Measurements from ENCODE around the gene CDC42EP1.

Gene CDC42EP1

DNA sequence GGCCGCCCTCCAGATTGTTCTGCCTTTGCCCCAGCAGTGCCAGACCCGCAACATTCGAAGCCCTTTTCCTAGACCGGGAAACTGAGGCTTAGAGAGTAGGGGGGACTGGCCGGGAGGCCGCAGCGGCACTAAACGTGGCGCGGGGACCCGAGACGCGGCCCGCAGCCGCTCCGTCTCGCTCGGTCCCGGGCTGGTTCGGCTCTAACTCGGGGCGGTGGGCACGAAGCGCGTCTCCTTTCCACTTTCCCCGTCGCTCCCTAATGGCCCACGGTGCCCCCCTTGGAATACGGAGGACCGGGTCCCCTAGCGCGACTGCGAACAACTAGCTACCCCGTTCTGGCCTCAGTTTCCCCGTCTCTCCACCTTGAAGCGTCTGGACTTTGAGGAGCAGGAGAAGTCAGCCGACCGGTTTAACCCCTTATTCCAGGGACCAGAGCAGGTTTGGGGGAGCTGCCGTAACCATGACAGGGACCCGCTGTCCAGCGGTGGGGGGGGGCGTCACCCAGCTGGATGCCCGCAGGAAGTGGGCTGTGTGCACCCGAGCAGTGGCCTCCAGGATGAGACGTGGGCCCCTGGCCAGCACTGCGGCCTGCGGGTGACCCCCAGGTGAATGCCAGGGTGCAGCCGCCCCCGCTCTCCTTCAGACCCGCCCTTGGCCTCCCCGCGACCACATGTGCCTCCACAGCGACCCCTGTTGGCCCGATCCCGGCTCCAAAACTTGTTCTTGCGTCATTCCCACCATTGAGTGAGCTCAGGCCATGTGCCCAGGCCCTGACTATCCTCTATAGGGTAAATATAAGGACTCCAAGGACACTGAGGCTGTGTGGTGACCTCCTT, 1.1 kb downstream of the CDC42EP1 start:
- peak; percentile 73 to 77 for DNase-seq

DNA sequence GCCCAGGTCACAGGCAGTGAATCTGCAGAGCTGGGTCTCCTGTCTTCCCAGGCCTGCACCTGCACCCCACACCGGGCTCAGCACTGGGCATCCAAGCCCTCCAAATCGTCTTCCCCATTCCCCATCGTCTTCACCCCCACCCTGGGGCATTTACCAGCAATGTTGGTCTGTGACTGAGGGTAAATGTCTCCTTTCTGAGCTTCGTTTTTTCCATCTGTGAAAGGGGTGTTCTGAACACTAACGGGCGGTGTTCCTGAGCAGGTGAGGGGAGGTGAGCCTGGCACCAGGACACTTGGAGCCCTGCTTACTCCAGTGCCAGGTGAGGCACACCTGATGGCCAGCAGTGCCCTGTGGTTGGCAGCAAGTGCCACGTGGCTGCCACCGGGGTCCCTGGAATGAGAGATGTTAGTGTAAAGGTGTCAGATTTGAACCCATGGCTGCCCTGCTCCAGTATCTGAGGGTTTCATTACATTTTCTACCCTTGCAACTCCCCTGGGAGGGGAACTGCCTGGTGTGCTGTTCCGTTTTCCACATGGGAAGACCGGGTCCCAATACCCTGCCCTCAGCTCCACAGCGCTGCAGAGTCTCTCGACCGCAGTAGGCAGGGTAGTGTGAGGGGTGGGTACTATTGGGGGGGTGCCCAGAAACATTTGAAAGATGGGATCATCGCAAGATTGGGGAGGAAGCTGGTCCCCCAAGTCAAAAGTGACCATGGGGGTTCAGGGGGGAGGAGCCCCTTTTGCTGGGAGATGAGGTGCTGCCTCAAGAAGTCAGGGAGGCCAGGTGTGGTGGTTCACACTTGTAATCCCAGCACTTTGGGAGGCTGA, 2.0 kb downstream of the CDC42EP1 start:
- DNase-seq = no peak

DNA sequence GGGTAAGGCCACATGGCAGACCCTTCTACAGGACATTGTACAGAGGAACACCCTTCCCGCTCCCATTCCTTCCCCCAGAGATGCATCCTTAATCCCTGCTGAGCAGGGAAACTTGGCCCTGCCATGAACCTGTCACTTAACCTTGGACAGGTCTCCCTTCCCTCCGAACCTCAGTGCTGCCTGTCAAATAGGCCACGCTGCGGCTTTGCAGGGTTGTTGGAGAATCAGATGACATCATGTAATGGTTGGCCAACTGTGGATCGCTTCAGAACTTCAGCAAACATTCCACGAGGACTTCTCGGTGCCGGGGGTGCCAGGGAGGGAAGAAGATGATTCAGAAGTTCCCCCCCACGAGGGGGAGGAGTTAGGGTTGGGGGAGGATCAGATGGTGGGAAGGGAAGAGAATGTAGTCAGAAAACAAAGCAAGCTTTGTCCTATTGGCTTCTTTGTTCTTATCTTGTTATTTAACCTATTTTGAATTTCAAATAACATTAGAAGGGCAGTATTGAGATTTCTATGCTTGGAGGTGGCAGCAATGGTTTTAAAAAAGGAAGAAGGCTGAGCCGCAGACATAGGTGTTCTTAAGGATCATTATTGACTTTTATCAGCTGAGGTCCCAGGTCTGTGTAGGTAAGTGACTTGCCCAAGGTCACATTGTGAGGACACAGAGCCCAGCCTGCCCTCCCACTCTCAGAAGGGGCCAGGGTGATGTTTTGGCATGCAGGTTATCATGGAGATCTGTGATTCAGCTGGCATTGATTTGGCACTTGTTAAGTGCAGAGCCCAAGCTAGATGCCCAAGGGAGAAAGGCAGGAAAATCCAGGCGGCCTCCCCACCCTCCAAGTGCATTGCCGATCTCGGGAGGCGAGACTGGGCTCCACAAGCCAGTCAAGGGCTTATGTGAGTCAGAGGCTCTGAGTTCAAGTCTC, 3.1 kb downstream of the CDC42EP1 start:
- DNase-seq = no peak

DNA sequence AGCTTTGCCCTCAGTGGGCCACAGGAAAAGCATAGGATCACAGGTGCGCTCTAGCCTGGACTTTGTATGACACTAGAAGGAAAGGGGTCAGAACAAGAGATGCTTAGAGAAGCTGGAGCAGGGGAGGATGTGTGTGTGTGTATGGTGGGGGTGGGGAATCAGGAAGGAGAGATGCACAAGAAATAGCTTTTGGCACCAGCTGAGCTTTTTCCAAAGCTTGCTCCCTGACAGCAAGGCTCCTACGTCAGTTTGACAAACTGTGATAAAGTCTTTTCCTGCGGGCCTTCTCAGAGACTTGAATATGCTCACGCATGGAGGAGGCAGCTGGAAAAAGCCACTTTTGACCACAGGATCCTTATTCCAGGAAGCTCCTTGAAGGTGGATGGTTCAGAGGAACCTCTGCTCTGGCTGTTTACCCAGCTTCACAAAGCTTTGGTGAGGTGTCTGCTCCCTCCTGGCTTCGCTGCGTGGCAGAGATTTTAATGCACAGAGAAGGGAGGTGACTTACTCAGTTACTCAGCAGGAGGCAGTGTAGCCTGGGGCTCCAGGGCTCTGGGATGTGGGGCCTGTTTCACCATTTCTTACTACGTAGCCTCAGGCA, 3.9 kb downstream of the CDC42EP1 start:
- DNase-seq = no peak

DNA sequence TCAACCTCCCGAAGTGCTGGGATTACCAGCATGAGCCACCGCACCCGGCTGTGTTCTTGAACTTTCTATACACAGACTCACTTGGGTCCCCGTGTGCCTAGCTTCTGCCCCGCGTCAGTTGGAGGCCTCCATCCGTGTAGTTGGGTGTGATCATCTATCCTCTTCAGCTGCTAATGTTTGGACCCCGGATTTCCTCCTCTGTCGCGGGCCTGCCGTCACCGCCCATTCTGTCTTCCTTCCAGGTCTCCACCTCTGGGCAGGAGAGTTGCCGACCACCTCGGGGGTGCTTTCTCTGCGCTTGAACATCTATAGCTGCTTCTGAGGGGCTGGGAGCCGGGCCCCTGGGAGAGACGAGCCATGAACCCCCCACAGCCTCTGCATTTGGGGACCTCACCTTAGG, 5.5 kb downstream of the CDC42EP1 start:
- DNase-seq = no peak

DNA sequence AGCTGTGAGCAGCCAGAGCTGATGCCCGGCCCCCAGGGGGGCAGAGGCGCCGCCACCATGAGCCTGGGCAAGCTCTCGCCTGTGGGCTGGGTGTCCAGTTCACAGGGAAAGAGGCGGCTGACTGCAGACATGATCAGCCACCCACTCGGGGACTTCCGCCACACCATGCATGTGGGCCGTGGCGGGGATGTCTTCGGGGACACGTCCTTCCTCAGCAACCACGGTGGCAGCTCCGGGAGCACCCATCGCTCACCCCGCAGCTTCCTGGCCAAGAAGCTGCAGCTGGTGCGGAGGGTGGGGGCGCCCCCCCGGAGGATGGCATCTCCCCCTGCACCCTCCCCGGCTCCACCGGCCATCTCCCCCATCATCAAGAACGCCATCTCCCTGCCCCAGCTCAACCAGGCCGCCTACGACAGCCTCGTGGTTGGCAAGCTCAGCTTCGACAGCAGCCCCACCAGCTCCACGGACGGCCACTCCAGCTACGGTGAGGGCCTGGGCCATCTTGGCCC, 6.1 kb downstream of the CDC42EP1 start:
- DNase-seq = peak; percentile 52 to 58

DNA sequence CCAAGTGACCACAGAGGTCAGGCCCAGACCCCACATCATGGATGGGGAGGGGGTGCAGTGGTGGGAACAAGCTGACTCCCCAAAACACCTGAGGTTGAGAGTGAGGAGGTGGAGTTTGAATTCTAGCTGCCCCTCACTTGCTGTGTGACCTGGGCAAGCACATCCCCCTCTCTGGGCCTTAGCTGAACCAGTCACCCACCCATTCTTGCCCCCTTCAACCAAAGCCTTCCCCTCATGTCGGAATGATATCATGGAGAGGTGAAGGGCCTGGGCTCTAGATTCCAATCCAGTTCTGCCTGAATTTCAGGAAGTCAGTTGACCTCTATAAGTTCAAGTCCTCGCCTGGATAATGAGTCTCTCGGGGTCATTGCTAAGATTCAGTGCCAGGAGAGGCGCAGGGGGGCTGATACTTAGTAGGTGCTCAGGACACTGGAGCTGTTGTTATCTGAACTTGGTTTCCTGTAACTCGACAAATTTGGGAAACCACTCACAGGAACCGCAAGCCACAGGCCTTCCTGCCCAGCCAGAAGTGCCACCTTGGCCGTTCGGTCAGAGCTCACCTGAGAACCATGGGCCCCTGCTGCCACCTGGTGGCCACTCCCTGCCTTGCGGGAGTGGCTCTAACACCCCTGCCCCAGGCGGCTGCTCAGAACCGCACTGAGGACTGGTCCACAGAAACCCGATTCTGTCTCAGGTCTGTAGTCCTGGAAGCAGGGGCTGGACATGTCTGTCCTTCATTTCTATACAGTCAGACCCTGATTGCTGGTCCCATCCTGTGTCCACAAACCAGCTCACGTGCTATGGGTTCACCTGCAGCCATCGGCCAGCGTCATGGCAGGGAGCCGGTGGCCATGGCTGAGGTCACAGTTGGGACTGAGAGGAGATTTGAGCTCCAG, 6.9 kb downstream of the CDC42EP1 start:
- peak; percentile 91 to 94 for DNase-seq

DNA sequence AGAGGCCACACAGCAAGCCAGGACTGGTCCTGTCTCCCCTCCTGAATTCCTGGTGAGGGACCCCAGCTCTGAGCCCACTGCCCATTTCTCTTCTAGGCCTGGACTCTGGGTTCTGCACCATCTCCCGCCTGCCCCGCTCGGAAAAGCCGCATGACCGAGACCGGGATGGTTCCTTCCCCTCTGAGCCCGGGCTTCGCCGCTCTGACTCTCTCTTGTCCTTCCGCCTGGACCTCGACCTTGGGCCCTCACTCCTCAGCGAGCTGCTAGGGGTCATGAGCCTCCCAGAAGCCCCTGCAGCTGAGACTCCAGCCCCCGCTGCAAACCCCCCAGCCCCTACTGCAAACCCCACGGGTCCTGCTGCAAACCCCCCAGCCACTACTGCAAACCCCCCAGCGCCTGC, 7.7 kb downstream of the CDC42EP1 start:
- DNase-seq = no peak

DNA sequence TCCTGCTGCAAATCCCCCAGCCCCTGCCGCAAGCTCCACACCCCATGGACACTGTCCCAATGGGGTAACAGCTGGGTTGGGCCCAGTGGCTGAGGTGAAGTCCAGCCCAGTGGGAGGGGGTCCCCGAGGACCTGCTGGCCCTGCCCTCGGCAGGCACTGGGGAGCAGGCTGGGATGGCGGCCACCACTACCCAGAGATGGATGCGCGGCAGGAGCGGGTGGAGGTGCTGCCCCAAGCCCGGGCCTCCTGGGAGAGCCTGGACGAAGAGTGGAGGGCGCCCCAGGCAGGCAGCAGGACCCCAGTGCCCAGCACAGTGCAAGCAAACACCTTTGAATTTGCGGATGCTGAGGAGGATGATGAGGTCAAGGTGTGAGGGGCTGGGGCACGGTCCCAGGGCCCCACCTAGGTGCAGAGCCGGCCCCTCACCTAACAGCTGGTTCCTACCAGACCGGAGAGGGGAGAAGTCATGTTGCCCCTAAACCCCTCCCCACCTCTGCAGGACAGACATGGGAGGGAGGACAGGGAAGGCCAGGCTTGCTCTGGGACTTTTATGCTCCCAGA, 8.2 kb downstream of the CDC42EP1 start:
- DNase-seq = no peak

DNA sequence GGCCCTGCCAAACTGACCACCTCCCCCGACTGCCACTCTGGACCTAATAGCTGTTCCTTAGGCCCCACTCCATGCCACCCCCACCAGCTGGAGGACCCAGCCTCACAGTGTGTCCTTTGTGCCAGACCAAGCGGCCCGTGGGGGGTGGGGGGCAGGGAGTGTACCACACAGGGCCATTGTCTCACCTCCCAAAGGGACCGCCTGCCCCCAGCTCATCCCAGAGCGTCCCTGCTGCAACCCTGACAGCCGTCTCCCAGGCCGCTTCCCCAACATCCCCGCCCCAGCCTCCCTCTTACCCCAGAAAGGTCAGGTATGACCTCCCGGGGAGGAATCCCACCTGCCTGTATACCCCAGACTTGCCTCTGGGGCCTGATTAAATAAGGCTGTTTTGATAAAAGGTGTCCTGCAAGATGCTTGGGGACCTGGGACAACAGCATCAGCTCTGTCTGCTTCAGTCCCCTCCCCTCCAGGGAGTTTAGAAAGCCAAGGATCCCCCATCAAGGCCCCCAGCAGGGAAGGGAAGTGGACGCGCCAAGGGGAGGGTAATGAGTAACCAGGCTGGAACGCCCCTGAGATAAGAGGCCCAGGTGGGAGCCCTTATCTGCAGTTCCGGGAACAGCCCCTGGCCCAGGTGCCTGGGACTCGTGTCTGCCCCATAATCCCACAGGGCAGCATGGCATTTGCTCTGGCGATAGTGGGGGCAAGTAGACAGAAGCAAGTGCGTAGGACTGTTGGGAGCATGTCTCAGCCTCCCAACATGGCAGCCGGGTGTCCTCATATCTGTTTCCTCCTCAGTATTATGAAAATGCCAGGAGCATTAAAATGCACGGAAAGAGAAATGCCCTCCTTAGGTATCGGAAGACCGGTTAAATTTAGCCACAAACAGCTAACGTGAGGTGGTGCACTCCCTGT, 9.0 kb downstream of the CDC42EP1 start:
- DNase-seq = no peak

DNA sequence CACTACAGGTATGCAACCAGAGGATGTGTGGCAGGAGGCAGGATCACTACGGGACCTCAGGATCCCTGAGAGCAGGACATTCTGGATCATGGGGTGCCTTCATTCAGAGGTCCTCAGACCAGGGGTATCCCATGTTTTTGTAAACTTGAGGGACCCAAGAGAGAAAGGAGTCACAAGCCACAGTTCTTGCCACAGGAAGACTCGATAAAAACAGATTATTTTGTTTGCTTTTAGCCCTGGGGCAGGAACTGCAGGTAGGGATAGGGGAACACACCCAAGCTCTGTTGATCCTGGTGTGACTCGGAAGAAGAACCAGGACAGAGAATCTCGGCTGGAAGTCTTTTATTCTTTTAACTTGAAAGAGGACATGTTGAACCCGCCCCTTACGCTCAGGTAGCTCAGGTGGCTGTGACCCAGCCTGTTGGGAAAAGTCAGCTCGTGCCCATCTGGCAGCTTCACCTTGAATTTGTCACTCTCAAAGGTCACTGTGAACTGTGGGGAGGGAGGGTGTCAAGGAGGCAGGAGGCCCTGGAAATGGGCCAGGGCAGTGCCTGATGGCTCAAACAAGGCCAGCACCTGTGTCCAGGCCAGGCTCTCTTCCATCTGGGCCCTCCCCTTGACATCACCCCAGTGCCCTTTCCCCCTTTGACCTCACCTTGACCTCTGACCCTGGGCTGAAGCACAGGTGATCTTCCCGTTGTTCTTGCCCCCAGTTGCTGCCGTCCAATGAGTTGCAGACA, 9.8 kb downstream of the CDC42EP1 start:
- no peak for DNase-seq

DNA sequence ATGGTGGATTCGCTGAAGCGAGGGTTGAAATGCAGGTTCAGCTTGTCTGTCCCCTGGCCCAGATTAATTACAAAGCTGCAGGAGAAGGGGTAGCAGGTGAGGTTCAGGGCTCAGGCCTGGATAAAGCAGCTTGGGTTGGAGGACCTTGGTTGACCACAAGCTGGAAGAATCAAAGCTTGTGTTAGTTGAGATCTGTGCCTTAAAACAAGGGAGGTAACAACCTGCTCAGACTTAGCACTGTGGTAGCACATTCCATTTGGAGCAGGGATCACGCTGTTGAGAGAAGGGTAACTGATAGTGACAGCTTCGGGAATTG, 10.3 kb downstream of the CDC42EP1 start:
- no peak for DNase-seq

DNA sequence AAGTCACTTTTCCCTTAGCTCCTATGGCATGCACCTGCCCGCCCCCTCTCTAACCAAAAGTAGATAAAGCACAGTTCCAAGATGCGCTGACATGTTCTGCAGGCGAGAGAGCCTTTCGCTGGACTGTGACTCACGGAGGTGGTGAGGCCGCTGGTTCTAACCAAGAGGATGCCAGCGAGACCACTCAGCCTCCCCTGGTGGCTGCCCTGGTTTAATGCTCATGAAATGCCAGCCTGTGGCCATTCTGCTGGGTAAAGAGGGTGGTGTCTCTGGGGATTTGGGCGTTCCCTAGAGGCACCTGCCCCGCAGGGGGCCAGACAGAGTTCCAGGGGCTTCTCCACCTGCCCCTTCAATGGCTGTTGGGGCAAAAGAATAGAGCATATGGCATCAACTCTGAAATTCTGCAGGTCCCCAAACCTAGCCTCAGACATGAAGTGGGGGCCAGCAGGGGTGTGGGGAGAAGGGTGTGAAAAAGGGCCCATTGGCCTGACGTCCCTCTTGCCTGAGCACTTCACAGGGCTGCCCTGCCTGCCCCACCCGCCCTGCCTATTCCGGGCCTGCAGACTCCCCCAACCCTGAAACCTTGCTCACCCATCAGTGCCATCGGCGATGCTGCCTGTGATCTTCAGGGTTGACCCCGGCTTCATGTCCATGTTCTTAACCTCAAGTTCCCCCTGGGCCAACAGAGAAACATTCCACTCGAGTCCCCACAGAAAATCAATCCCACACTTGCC, 11.1 kb downstream of the CDC42EP1 start:
- DNase-seq = no peak

DNA sequence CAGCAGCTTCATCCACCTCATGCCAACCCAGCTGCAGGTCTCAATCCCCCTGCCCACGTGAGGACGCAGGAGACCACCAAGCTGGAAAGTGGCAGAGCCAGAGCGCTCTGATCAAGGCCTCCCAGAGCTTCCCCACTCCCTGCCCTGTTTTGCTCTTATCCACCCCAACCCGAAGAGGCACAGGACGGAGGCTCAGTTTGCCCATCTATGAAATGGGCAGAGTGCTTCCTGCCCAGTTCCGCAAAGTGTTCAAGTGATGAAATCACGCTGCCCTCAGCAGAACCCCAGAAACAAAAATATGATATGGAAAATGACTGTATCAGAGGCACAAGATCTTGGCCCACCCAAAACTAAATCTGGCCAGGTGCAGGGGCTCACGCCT, 11.7 kb downstream of the CDC42EP1 start:
- DNase-seq = no peak

DNA sequence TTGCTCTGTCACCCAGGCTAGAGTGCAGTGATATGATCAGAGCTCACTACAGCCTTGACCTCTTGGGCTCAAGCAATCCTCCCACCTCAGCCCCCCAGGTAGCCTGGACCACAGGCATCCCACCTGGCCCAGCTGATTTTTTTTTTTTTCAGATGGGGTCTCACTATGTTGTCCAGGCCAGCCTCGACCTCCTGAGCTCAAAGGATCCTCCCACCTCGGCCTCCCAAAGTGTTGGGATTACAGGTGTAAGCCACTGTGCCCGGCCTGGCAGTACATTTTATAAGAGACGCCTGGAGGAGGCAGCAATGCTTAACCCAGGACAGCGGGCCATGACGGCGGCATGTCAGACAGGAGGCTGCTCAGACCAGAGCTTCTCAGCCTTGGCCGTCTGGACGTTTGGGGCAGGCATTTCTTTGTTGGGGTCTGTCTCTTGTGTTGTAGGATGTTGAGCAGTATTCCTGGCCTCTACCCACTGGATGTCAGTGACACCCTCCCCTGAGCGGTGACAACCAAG, 15.3 kb downstream of the CDC42EP1 start:
- no peak for DNase-seq

DNA sequence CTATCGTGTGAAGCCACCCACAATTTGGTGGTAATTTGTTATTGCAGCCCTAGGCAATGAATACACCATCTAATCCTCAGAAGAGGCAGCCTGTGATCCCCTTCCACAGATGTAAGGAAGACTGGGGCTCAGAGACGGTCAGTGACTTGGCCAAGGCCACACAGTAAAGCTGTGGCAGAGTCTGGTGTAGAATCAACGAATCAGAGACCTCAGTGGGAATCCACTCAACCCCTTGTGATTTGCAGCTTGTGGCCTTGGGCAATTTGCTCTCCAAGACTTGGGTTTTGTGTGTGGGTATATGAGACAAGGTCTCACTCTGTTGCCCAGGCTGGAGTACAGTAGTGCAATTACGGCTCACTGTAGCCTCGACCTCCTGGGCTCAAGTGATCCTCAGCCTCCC, 17.7 kb downstream of the CDC42EP1 start:
- DNase-seq = no peak

DNA sequence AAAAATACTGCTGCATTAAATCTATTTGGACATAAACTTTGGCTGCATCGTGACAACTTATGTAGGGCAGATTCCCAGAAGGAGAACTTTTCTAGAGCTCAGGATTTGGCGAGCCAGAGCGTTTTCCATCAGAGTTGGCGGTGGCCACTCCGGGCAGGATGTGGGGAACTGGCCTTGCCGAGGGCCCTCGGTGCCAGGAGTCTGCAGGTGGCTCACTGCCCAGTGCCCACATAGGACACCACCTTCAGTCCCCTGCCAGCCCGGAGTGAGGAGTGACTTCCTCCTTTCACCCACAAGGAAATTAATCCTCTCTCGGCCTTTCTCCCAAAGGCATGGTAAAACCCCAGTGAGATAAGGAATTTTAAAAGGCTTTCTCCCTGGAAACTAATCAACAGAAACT, 21.2 kb downstream of the CDC42EP1 start:
- no peak for DNase-seq

DNA sequence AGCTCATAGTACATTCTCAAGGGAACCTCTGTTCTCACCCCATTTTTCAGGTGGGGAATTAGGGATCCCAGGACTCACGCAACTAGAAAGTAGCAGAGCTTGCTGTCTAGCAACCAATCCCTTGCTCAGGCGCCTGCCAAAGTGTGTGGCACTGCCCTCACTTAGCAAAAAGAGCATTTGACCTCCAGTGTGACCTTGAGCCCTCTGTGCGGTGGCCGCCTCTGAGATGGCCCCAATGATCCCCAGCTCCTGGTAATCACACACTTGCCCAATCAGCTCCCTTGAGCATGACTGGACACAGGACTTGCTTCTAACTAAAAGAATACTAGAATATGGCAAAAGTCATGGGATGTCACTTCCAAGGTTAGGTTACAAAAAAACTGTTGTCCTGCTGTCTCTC, 22.2 kb downstream of the CDC42EP1 start:
- DNase-seq = no peak
